ENCODE measurements around the gene TRUB2.

TRUB2 gene

GRCh38 chr9:128266868-128267590 lies 55.2 kb downstream of the TRUB2 start:
- no peak for DNase-seq

- DNase-seq, result no peak
These were observed 56.8 kb downstream of the TRUB2 start for GRCh38 chr9:128265348-128265847.

- DNase-seq, result no peak
These were observed 59.6 kb downstream of the TRUB2 start for GRCh38 chr9:128262687-128263086.

GRCh38 chr9:128260340-128260739 lies 61.9 kb downstream of the TRUB2 start:
- no peak for DNase-seq

GRCh38 chr9:128259156-128259555 lies 63.1 kb downstream of the TRUB2 start:
- no peak for DNase-seq

- no peak for DNase-seq
These were observed 63.9 kb downstream of the TRUB2 start for GRCh38 chr9:128258326-128258725.

GRCh38 chr9:128257907-128258306 lies 64.3 kb downstream of the TRUB2 start:
- DNase-seq, result no peak

GRCh38 chr9:128257086-128257825 lies 65.0 kb downstream of the TRUB2 start:
- DNase-seq, result no peak
